GM23338 (cell line): ENCODE data around the gene BMPR1B. TPM values are rescaled to one million over a fixed set of nuclear protein-coding genes. Genes with fewer than 3 reads are reported as not detected.

Experiments
- ATAC-seq: fragments of 200-7000 bp; cut with Tn5 transposase; 3 replicates; pipeline ENCODE4 v1.9.1; 2020
- DNase-seq: peaks from one replicate; pipeline ENCODE4 v3.0.0-alpha.2; 2015; ENCODE audit warnings: low spot score
- H2AFZ ChIP-seq: fragments of 200-600 bp; sonication (generic); 2 replicates; pipeline ENCODE4 v1.8.0; 2016; ENCODE audit warnings: antibody characterized with exemption, mild to moderate bottlenecking, moderate library complexity
- H3F3A ChIP-seq: fragments of 200-600 bp; sonication (generic); replicated peaks from 2 replicates; pipeline ENCODE4 v1.8.0; 2017; ENCODE audit warnings: antibody characterized with exemption, mixed run types, low read depth
- H3K27ac ChIP-seq: fragments of 200-600 bp; sonication (generic); 2 replicates; pipeline ENCODE4 v1.6.1; 2016; ENCODE audit warnings: low read depth
- H3K27me3 ChIP-seq: fragments of 200-600 bp; sonication (generic); 2 replicates; pipeline ENCODE4 v1.8.0; 2016; ENCODE audit warnings: mild to moderate bottlenecking, mixed run types, moderate library complexity; ENCODE audit not compliant: insufficient read depth
- H3K36me3 ChIP-seq: fragments of 200-600 bp; sonication (generic); 2 replicates; pipeline ENCODE4 v1.8.0; 2016; ENCODE audit warnings: mild to moderate bottlenecking; ENCODE audit not compliant: insufficient read depth
- H3K4me1 ChIP-seq: fragments of 200-600 bp; sonication (generic); 2 replicates; pipeline ENCODE4 v1.8.0; 2016; ENCODE audit warnings: mild to moderate bottlenecking, moderate library complexity; ENCODE audit not compliant: insufficient read depth
- H3K4me2 ChIP-seq: fragments of 200-600 bp; sonication (generic); 2 replicates; pipeline ENCODE4 v1.7.1; 2017; ENCODE audit warnings: mixed run types
- H3K4me3 ChIP-seq: fragments of 200-600 bp; sonication (generic); 2 replicates; pipeline ENCODE4 v1.6.1; 2016; ENCODE audit warnings: mixed run types
- H3K79me2 ChIP-seq: fragments of 200-600 bp; sonication (generic); replicated peaks from 2 replicates; pipeline ENCODE4 v1.8.0; 2017; ENCODE audit warnings: mild to moderate bottlenecking; ENCODE audit not compliant: insufficient read depth
- H3K9me2 ChIP-seq: fragments of 200-600 bp; sonication (generic); 2 replicates; pipeline ENCODE4 v1.8.0; 2017; ENCODE audit not compliant: insufficient read depth
- H4K20me1 ChIP-seq: fragments of 200-600 bp; sonication (generic); replicated peaks from 2 replicates; pipeline ENCODE4 v1.8.0; 2017; ENCODE audit warnings: mild to moderate bottlenecking; ENCODE audit not compliant: insufficient read depth
- H3K27ac Mint-ChIP-seq: 2 replicates; pipeline ENCODE4 v1.8.0; 2020; ENCODE audit warnings: inconsistent platforms, mild to moderate bottlenecking, moderate library complexity, mixed read lengths
- H3K27me3 Mint-ChIP-seq: 3 replicates; pipeline ENCODE4 v1.8.0; 2022; ENCODE audit warnings: low read depth, mild to moderate bottlenecking, moderate library complexity, mixed read lengths, inconsistent platforms; ENCODE audit not compliant: insufficient read depth, poor library complexity
- H3K36me3 Mint-ChIP-seq: 3 replicates; pipeline ENCODE4 v1.8.0; 2021; ENCODE audit warnings: low read depth, mild to moderate bottlenecking, inconsistent platforms, moderate library complexity, mixed read lengths
- H3K4me1 Mint-ChIP-seq: 3 replicates; pipeline ENCODE4 v1.8.0; 2020; ENCODE audit warnings: mild to moderate bottlenecking, inconsistent platforms, mixed read lengths
- H3K4me3 Mint-ChIP-seq: 3 replicates; pipeline ENCODE4 v1.8.0; 2021; ENCODE audit warnings: moderate library complexity, mild to moderate bottlenecking, inconsistent platforms, mixed read lengths
- H3K9me3 Mint-ChIP-seq: 3 replicates; pipeline ENCODE4 v1.8.0; 2020; ENCODE audit warnings: moderate library complexity, mild to moderate bottlenecking, inconsistent platforms, mixed read lengths
- CREB1 ChIP-seq: fragments of 250-450 bp; sonication (Bioruptor Pico); IDR thresholded peaks from 2 replicates; pipeline ENCODE4 v1.5.0; 2020; ENCODE audit warnings: low read depth, mild to moderate bottlenecking, moderate library complexity
- ETS1 ChIP-seq: IDR thresholded peaks from 2 replicates; pipeline ENCODE4 v1.6.1; 2016; ENCODE audit warnings: antibody characterized with exemption
- EZH2 ChIP-seq: fragments of 200-600 bp; sonication (generic); IDR thresholded peaks from one replicate; pipeline ENCODE4 v1.8.0; 2017; ENCODE audit warnings: antibody characterized with exemption, mild to moderate bottlenecking, low read depth; ENCODE audit not compliant: unreplicated experiment
- NANOG ChIP-seq: IDR thresholded peaks from 2 replicates; pipeline ENCODE4 v1.6.1; 2016; ENCODE audit warnings: antibody characterized with exemption, borderline replicate concordance
- REST ChIP-seq: IDR thresholded peaks from one replicate; pipeline ENCODE4 v1.6.1; 2018; ENCODE audit warnings: antibody characterized with exemption; ENCODE audit not compliant: unreplicated experiment
- STAT1 ChIP-seq: IDR thresholded peaks from one replicate; pipeline ENCODE4 v1.6.1; 2016; ENCODE audit warnings: antibody characterized with exemption; ENCODE audit not compliant: unreplicated experiment
- ZNF114 ChIP-seq: fragments of 250-450 bp; sonication (Bioruptor Pico); IDR thresholded peaks from 2 replicates; pipeline ENCODE4 v1.5.0; 2020; ENCODE audit warnings: mild to moderate bottlenecking, moderate library complexity
- ZNF462 ChIP-seq: fragments of 250-450 bp; sonication (Bioruptor Pico); IDR thresholded peaks from 2 replicates; pipeline ENCODE4 v1.5.0; 2020; ENCODE audit warnings: mild to moderate bottlenecking, moderate library complexity
- polyA plus RNA-seq: library from polyadenylated mRNA; unstranded; fragments of >200 nt; fragmentation: Nextera tagmentation; extraction: Ambion mirVana; gene quantifications from 2 replicates; pipeline ENCODE4 v1.2.1, GENCODE V29; 2016
- total RNA-seq: library from RNA; depleted of rRNA; stranded (reverse); fragments of >200 nt; shearing (Covaris generic); gene quantifications from 2 replicates; pipeline ENCODE4 v1.2.3, GENCODE V29; 2014

Gene BMPR1B
- total and polyA plus RNA-seq, 2 experiments from 2014 or later: 0.48 to 1.0 TPM

- TF ChIP-seq REST (no peak), EZH2 (no peak)
Observed at GRCh38 chr4:94743838-94744237, 13.9 kb upstream of the BMPR1B start (continued).

- peaks cover 8% of the 10 kb centered on the region; the same call in 2 of the 3 replicates for H3K4me1 Mint-ChIP-seq
- no peaks in the 10 kb centered on the region for H3K27me3 Mint-ChIP-seq
- no peaks in the 10 kb centered on the region for H3K4me1 ChIP-seq
- H3K27ac Mint-ChIP-seq: no peak overlapping the region
- H3K4me3 Mint-ChIP-seq: no peak overlapping the region
- no peaks in the 10 kb centered on the region for H3K27me3 ChIP-seq
- no peak overlapping the region for H3K4me2 ChIP-seq
- H3K36me3 Mint-ChIP-seq: no peaks in the 10 kb centered on the region
- no peaks in the 10 kb centered on the region for H3F3A ChIP-seq
- H2AFZ ChIP-seq: no peak overlapping the region
- peaks cover 4% of the 10 kb centered on the region; the same call in 1 of the 3 replicates for H3K9me3 Mint-ChIP-seq
- no peak for ATAC-seq
- no peaks in the 10 kb centered on the region for H3K36me3 ChIP-seq
- TF ChIP-seq ZNF114 (CRISPR knock-in tag): no peak
- no peak for TF ChIP-seq ETS1
- TF ChIP-seq EZH2: no peak
- TF ChIP-seq ZNF462 (CRISPR knock-in tag): no peak
- TF ChIP-seq STAT1: no peak
- no peak for TF ChIP-seq NANOG
- TF ChIP-seq CREB1 (CRISPR knock-in tag): no peak
- DNase-seq: no peak
- H4K20me1 ChIP-seq: no peaks in the 10 kb centered on the region
- H3K9me2 ChIP-seq: no peaks in the 10 kb centered on the region
- no peaks in the 10 kb centered on the region for H3K79me2 ChIP-seq
- no peak overlapping the region for H3K4me3 ChIP-seq
- no peak overlapping the region for H3K27ac ChIP-seq
Observed at GRCh38 chr4:94744850-94745249, 12.9 kb upstream of the BMPR1B start.
